Measurements from ENCODE around the gene KL.

KL gene

GRCh38 chr13:33112766-33113165 is 96.5 kb downstream of the KL start:
- no peak for DNase-seq (ENCODE audit: low read depth)

DNA sequence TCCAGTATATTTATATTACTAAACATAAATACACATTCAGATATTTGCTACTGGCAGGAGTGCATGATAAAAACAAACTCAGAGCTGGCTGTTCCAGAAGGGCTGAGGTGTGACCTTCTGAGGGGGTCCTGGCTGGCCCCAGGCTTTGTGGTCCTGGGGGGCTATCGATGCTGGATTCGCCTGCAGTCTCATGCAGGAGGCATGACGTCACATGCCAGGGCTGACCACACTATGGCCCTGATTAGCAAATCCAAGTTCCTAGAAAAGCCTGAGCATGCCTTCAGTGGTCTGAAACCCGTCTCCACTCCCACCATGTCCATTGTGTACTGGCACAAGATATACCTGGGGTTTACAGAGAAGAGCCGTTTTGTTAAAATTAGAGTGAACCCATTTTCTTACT is 97.9 kb downstream of the KL start:
- DNase-seq (ENCODE audit: low read depth) = no peak

DNA sequence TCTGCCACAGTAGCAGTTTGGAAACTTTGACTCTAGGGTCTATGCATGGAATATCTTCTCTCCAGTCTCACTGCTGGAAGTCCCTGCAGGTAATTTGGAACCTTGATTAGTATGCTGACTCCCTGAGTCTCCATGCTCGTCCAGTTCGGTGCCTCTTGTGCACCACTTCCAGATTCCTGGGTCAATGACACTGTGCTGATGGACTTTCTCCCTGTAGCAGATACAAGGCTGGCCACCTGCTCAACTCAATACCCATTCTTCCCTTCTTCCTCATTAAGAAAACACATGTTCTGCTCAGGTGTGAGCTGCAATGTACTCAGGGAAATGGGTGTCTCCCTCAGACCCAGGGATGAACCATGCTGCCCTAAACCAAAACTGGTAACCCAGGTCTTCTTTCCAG is 99.1 kb downstream of the KL start:
- DNase-seq (ENCODE audit: low read depth) = no peak
